Stimulated activated CD4-positive, alpha-beta T cell treated with anti-CD3 and anti-CD28 coated beads, Interleukin-15, amount 100 ng/mL, for 1 hour (primary cell): ENCODE measurements around the gene CDKN1A.
"Not testable (repeated sequence)": the region's sequence is repeated elsewhere in the genome, so short reads cannot be mapped to it uniquely, and the experiment has no call there.

ENCODE experiments used
- DNase-seq, 2 donors: peaks; one replicate each; pipeline ENCODE4 v3.0.0-alpha.2; 2020; ENCODE audit warnings: low read depth in 1 of 2, low spot score in 1 of 2

The CDKN1A gene

DNA sequence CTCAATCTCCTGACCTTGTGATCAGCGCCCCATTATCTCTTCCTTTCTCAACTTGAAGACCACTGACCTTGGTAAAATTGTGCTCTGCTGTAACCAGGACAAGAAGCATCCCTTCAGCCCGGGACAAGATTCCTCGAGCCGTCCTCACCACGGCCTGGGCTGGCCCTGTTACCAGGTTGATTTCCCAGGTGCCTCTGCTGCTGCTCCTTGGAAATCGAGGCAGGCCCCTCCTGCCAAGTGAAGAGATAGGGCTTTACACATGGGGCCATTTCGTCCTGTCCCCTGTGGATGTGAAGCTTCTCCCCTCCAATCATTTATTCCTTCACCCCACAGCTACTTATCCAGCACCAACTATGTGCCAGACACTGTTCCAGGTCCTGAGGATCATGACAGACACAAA is 40.6 kb downstream of the CDKN1A start:
- DNase-seq, result no peak

DNA sequence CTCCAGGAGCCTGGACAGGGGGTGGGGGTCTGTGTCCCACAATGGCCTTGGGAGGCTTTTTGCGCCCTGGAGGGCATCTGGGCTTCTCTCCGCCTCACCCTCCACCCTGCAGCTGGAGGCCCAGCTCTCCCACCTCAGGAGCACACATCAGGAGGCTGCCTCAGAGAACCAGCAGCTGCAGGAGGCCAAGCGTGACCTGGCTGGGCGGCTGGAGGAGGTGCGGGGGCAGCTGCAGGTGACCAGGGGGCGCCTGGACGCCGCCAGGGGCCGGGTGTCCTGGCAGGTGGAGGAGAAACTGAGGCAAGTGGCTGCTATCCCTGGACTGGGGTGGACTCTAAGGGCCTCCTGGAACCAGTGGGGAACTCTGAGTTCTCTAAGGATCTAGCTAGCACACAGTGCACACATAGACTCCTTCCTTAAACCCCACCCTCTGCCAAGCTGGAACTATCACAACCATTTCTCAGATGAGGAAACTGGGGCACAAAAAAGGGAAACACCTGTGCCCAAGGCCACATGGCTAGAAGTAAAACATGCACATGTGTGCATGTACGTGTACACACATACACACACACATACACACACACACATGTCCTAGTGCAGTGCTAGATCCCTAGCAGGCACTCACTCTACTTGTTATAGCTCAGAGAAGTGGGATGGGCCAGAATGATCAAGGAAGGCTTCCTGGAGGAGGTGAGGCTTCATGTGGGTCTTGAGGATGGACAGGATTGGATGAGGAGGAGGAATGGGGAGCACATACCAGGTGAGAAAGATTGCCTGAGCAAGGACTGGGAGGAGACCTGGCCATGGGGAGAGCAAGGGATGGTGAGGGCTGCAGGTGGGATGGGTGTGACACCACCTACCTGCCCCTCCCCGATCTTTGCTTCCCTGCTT is 42.0 kb downstream of the CDKN1A start:
- DNase-seq, result no peak

DNA sequence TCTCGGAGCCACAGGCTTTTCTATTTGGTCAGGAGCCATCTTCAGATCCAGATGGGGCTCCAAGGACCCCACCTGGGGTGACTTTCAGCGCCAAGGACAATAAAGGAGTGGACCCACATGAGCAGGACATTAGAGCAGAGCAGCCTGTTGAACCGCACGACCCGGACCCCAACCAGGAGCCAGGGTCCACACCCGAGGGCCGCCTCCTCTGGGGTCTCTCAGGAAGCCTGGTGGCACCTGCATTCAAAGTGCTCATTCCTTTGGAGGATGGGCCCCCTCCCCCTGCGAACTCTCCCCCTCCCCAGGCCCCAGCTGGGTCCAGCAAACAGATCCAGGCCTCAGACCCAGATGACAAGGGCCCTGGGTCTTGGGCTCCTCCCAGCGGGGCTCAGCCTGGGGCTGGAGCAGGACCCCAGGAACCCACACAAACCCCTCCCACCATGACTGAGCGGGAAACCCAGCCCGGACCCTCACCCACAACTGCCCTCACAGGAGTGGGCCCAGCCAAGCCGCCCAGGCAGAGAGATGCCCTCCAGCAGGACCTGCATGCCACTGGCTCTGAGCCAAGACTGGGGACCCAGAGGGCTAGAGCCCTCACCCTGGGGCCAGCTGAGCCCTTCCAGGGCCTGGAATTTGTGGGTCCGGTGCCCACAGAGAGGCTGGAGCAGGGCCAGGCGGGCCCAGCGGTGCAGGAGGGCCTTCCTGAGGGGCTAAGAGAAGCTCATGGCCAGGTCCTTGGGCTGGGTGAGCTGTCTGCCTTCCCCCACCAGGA is 43.0 kb downstream of the CDKN1A start:
- DNase-seq, result no peak

DNA sequence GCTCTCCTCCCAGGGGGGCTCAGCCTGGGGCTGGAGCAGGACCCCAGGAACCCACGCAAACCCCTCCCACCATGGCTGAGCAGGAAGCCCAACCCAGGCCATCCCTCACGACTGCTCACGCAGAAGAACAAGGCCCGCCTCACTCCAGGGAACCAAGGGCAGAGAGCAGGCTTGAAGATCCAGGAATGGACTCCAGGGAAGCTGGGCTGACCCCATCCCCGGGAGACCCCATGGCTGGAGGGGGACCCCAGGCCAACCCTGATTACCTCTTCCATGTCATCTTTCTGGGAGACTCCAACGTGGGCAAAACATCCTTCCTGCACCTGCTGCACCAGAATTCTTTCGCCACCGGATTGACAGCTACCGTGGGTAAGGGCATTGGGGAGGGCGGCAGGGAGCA is 43.9 kb downstream of the CDKN1A start:
- no peak for DNase-seq

DNA sequence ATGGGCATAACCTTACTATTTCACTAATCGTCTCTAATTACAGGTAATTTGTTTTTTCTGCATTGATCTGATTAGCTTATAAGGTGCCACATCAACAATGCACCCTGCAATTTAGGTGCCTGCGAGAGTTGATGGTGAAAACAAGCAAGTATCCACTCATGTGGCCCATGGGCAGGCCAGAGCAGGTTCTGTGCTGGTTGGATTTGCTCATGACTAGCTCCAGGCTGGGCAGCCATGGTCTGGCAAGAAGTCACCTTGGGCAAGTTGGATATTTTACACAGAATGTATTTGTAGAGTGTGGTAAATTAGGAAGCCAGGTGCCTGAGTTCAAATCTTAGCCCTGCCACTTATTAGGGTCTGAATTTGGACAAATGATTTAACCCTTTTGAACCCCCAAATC is 44.4 kb downstream of the CDKN1A start:
- no peak for DNase-seq

DNA sequence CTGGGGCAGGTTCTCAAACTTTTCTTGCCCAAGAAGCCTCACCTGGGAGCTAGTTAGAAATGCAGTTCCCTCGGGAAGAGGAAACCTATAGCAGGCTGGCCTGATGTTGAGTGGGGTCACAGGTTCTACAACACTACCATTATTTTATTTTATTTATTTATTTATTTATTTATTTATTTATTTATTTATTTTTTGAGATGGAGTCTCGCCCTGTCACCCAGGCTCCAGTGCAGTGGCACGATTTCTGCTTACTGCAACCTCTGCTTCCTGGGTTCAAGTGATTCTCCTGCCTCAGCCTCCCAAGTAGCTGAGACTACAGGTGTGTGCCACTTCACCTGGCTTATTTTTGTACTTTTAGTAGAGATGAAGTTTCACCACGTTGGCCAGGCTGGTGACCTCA is 45.5 kb downstream of the CDKN1A start:
- not testable (repeated sequence) for DNase-seq

DNA sequence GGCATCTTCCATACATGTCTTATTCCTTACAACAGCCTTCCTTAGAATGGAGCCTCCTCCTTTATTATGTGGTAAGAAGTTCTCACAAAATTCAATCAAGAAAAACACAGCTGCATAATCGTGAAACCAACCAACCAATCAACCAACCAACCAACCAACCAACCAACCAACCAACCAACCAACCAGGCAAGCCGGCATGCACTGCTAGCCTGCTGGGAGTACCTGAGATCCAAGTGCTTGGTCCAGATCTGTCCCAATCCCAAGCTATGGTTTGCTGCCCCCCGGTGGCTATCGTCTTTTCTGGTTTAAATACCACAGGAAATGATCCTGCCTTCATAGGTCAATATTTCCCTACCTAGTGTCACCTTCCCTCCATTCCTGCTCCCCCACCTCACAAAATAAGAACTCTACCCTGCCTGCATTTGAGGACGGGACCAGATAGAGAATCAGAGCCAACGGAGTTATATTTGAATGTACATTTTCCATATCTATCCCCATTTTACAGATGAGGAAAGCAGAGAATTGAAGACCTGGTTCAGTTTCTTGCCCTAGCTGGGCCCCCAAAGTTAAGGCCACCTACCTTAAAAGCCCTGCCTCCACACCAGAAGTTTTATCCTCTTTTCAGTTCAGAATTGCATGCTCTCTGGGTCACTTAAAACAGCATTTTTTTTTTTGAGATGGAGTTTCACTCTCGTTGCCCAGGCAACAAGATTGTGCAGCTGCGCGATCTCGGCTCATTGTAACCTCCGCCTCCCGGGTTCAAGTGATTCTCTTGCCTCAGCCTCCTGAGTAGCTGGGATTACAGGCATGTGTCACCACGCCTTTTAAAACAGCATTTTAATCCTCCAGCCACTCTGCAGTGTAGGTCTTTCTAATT is 46.2 kb downstream of the CDKN1A start:
- DNase-seq, result peak in 1 of 2 donors; percentile 24

DNA sequence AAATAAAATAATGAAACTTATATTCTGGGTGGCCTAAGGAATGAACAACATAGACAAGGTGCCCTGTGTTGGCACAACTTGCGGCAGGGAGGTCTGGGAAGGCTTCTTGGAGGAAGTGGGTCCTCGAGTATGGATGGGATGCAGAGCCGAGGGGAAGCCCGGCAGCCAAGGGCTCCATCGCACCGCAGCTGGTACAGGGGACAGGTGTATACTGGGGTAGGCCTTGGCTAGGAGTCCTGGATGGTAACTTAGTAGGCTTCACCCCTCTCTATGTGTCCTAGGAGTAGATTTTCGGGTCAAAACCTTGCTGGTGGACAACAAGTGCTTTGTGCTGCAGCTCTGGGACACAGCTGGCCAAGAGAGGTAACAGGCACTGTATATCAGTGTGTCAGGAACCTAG is 47.1 kb downstream of the CDKN1A start:
- no peak for DNase-seq

DNA sequence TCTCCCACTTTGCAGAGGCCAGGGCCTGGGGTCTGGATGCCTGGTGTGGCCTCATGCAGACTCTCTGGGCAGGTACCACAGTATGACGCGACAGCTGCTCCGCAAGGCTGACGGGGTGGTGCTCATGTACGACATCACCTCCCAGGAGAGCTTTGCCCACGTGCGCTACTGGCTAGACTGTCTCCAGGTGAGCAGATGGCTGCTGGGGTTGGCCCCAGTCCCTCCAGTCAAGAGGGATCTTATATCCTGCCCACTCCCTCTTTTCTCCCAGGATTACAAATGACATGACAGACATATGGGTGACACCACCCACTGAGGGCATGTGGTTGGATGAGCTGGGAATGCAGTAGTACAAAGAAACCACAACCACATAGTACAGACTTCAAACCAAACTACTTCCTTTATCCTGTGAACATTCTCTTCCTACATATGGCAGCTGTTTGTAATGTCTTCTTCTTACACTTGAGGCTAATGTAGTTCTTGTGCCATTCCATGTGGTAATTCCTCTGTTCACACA is 49.0 kb downstream of the CDKN1A start:
- DNase-seq, result no peak

DNA sequence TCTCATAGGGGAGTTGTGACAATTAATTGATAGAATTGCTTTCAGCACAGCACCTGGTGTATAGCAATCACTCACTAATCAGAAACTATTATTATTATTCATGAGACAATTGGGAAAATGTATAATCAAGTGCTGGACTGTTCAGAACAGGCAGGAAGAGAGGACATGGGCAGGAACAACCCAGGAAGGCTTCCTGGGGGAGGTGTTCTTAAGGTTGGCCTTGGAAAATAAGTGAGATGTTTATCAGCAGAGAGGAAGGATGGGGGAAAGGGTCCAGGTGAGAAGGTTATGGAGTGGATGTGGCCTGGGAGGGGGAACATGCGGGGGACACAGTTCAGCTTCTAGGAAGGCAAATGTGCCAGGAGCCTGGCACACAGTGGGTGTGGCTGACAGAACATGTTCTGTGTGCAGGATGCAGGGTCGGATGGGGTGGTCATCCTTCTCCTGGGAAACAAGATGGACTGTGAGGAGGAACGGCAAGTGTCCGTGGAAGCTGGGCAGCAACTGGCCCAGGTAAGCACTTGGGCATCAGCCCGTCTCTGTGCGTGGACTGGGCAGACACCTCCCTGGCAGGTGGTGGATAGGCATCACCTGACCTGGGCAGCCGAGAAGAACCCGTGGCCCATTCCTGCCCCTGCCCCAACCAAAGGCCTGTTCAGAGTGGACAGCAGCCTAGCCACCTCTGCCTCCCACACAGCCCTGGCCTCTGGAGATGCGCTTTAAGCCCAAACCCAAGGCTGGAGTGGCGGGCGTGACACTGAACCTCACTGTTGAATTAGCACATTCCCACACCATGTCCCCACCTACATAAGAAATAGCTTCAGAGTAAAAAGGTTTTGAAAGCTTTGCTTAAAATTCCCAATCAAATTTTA is 50.0 kb downstream of the CDKN1A start:
- no peak for DNase-seq

DNA sequence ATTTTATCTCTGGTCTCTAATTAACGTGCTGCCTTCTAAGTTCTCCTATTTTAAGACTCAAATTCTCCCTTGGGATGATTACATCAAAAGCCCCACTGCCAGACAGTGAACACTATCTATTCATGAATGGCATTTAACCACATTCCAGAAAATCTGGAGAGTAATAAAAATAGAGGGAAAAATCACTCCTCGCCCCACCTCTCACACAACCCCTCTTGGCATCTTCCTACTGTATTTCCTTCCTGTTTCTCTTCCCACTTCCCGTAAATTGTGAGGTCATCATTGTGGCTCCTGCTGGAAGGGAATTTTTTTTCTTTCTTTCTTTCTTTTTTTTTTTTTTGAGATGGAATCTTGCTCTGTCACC is 50.6 kb downstream of the CDKN1A start:
- DNase-seq, result no peak

DNA sequence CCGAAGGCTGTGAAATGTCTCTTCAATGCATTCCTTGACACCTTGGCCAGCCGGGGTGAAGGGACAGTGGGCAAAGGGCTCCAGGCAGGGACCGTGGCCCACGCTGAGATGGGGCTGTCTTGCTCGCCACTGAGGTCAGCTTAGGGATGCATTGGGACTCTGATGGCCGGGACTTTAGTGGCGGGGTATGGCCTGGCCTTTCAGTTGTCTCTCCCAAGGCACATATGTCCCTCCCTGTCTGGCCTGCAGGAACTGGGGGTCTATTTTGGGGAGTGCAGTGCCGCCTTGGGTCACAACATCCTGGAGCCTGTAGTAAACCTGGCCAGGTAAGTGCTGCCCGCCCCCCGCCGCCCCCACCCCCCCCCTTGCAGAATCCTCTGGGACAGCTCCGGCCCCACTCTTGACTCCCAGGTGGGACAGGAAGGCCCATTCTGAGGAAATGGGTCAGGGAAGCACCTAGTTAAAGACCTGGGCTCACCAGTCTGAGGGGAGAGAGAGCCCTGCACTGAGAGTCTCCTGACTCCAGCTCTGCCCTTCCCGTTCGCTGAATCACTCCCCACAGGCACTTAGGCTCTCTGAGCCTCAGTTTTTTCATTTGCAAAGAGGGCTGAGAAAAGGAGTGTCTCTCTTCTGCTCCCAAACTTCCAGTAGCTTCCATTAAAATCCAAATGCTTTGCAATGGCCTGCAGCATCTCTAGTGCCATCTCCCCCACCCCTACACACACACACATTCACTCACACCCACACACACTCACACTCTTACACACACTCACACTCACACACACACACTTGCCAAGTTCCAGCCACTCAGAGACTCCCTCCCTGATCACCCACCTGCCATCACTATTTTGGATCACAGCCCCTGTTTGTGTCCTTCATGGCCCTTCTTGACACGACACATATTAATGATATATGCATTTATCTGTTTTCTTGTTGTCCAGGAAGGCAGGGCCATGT is 52.2 kb downstream of the CDKN1A start:
- DNase-seq, result no peak

DNA sequence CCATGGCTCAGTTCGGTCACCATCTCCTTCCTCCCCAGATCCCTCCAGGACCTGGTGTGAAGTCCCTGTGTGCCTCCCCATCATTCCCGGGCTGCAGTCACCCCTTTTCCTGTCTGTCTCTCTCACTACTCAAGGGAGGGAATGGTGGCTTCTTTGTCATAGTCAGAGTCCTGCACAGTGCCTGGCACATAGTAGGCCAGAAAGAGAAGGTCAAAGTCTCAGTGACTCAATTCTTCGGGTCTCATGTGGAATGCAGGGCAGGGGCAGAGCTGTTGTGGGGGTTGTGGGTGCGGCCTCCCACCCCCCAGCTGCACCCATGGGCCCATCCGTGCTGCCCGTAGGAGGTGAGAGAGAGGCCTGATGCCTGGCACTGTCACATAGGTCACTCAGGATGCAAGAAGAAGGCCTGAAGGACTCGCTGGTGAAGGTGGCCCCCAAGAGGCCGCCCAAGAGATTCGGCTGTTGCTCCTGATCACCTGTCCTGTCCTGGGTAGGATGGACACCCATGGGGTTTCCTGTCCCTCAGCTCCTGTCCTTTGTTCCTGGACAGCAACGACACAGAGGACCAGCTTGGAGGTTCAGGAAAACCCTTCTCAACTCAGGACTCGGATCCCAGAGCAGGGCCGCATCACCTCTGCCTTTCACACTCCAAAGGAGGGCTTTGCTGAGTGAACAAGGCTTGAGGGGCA is 53.3 kb downstream of the CDKN1A start:
- DNase-seq, result no peak

DNA sequence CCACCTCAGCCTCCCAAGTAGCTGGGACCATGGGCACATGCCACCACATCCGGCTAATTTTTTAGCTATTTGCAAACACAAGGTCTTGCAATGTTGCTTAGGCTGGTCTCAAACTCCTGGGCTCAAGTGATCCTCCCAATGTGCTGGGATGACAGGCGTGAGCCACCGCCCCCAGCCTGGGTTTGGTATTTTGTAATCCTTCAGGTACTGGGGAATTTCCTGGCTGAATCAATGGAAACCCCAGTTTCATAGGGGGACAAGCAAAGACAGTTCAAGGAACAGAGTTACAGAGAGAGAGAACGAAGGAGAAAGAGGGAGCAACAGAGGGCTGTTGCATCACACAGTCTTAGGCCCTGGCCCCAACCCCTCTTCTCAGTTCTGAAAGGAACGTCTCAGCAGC is 54.8 kb downstream of the CDKN1A start:
- no peak for DNase-seq

DNA sequence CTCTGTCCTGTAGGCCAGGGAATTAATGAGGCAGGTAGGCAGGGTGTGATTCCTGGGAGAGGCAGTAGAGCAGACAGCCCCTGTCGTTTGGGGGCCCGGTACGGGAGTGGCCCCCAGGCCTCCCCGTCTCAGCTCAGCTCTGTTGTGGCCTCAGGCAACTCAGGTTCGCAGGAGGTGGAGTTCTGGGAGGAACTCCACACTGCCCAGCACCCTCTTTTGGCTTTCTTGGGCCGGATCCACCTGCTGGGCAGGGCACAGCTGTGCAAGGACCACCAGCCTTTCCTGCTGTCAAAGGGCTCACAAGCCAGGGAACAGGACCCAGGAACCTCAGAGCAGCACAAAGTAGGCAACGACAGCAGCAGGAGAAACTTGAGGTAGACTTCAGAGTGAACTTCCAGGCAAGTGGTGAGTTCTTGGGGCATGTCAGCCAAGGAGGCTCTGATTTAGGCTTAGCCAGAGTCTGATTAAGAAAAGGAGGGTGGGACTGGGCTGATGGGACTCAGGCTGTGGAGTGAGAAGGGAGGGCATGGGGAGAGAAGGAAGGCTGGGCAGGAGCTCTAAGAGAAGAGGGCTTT is 56.1 kb downstream of the CDKN1A start:
- no peak for DNase-seq

DNA sequence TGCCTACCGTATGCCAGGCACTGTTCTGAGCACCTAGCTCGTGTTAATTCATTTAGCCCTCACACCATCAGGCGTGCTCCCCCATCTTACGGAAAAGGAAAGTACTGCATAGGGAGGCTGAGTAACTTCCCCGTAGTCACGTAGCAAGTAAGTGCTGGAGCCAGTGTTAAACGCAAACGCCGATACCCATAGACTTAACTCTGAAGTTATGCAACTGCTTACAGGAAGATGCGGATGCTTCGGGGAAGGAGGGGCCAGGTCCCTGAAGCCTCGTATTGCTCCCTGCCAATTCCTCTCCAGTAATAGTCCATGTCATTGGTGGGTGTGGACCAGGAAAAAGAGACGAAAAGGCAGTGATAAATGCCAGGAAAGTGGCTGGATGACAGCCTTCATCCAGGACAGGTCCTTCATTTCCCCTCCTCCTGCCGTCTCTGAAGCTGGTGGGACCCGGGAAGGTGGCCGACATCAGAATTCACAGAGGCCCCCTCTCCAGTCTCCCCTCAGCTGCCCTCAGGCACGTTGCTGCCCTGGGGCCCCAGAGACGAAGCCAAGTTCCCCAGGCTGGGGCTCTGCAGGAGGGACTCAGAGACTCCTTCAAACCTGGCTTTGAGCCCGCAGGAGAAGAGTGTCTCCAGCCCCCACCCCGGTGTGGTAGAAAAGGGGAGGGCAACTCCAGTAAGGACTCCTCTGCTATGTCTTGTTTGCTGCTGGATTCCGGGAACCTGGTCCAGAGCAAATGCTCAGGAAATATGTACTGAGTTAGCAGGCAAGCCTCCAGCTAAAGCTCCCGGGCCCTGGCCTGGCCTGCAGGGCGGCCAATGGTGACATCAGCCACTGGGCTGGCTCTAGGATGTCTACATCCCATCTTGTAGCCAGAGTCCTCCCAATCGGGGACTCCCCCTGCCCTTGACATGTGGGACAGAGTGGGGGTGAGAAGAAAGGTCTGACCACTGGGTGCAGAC is 56.9 kb downstream of the CDKN1A start:
- DNase-seq, result no peak
